Adrenal gland (tissue), 12 donors: Measurements from ENCODE around the gene TULP4. TPM values are rescaled to one million over a fixed set of nuclear protein-coding genes. Genes with fewer than 3 reads are reported as not detected.
A peak's percentile ranks its signal among the peaks of the same experiment; 100 is the strongest.

Experiments
- DNase-seq, 7 donors: peaks; one replicate each; pipeline ENCODE4 v3.0.0-alpha.2; 2019 to 2020
- H3K27ac ChIP-seq, 5 donors: fragments of 200-600 bp; sonication (generic) in 4 of 5; 1 replicate in 3 of 5; 2 replicates in 2 of 5; pipeline versions ENCODE4 v1.5.1 to v1.8.0; 2016 to 2020; ENCODE audit warnings: mild to moderate bottlenecking in 1 of 5
- H3K27me3 ChIP-seq: fragments of 200-600 bp; 2 replicates; pipeline ENCODE4 v1.8.0; 2021
- H3K36me3 ChIP-seq, 2 donors: fragments of 200-600 bp; replicated peaks in 1 of 2; 1 replicate in 1 of 2; 2 replicates in 1 of 2; pipeline versions ENCODE4 v1.5.1 to v1.8.0; 2018 to 2022
- H3K4me1 ChIP-seq, 2 donors: fragments of 200-600 bp; replicated peaks in 1 of 2; 1 replicate in 1 of 2; 2 replicates in 1 of 2; pipeline versions ENCODE4 v1.5.1 to v1.8.0; 2018 to 2021
- H3K4me3 ChIP-seq, 4 donors: fragments of 200-600 bp; sonication (generic) in 3 of 4; one replicate each; pipeline ENCODE4 v1.5.1; 2016 to 2018
- H3K9me3 ChIP-seq, 3 donors: fragments of 200-600 bp; sonication (generic) in 1 of 3; replicated peaks in 1 of 3; 1 replicate in 2 of 3; 2 replicates in 1 of 3; pipeline versions ENCODE4 v1.5.1 to v1.8.0; 2016 to 2021
- CTCF ChIP-seq, 6 experiments: fragments of 450-650 bp in 4 of 6; fragments of 200-600 bp in 2 of 6; sonication (generic) in 1 of 6; IDR thresholded peaks; 1 replicate in 5 of 6; 2 replicates in 1 of 6; pipeline versions ENCODE4 v1.5.1 to v1.8.0; 2016 to 2021; ENCODE audit warnings: antibody characterized with exemption in 6 of 6, mild to moderate bottlenecking in 2 of 6, moderate library complexity in 1 of 6
- POLR2A ChIP-seq, 2 donors: fragments of 450-650 bp; IDR thresholded peaks; one replicate each; pipeline ENCODE4 v1.6.1; 2017; ENCODE audit warnings: antibody characterized with exemption in 2 of 2, mild to moderate bottlenecking in 2 of 2, moderate library complexity in 1 of 2
- WGBS, 4 donors: extraction: QIAGEN DNeasy Blood & Tissue Kit in 2 of 4; methylation state at CpG; one replicate each; pipeline versions ENCODE4 v1.1.5 to v1.1.7; 2013 to 2017; 5-methylcytosine and 5-hydroxymethylcytosine counted together
- intact Hi-C, 2 donors: fragments of 100-400 bp; cut with DNase I; formaldehyde crosslinking; loops; one replicate each; pipeline versions ENCODE4 v1.14.1 to v1.15.0; 2022 to 2023
- polyA plus RNA-seq, 3 donors: library from polyadenylated mRNA; stranded (reverse); fragments of 200-250 nt in 2 of 3; fragments of 350-450 nt in 1 of 3; fragmentation: Illumina TruSeq in 1 of 3; extraction: RNeasy Lipid Tissue Mini Kit (QIAGEN cat#74804) in 1 of 3; gene quantifications; one replicate each; pipeline ENCODE4 v1.2.3, GENCODE V29; 2013 to 2014
- total RNA-seq, 9 donors: library from RNA; depleted of rRNA in 4 of 9; stranded (reverse); fragments of >200 nt in 4 of 9; fragments of 120-200 nt in 1 of 9; fragmentation: NEBNext Ultra II Directional in 1 of 9; extraction: Animal tissue kit (Norgen Biotek cat#: 25700) in 1 of 9; gene quantifications; one replicate each; pipeline versions ENCODE4 v1.1.0 to v1.2.4, GENCODE V29; 2013 to 2023
- donor health status: healthy with polysubstance abuse.
- donor health status: Bipolar disorder and iron deficiency.
- donor health status: DM: yes; HTN: yes; CAD: no.
- donor health status: DM: no; HTN: no; CAD: no.
- donor health status: DM: no; HTN: no; CAD: no.
- donor health status: DM: yes; HTN: yes; CAD: no.

The TULP4 gene
- total and polyA plus RNA-seq, 12 donors, result 1.9 to 89.6 (median 61.4) TPM

GRCh38 chr6:158543606-158544185 is 231.4 kb downstream of the TULP4 start:
- Histone ChIP-seq H3K27me3 (no peaks in the 10 kb centered on the region), H3K9me3 (no peaks in the 10 kb centered on the region), H3K4me3 (no peak overlapping the region), H3K4me1 (no peaks in the 10 kb centered on the region), H3K27ac (no peak overlapping the region), H3K36me3 (no peaks in the 10 kb centered on the region)
- WGBS, 4 donors, result 76 to 82% (median 79%) methylated on average over 10 to 12 of the region's 12 CpGs
- TF ChIP-seq CTCF (IDR thresholded peaks at IDR 0.05) (no peak), POLR2A (IDR thresholded peaks at IDR 0.05) (no peak)
- peak in 1 of 7 donors; percentile 49 for DNase-seq
- intact Hi-C loops, result no loop called here

DNA sequence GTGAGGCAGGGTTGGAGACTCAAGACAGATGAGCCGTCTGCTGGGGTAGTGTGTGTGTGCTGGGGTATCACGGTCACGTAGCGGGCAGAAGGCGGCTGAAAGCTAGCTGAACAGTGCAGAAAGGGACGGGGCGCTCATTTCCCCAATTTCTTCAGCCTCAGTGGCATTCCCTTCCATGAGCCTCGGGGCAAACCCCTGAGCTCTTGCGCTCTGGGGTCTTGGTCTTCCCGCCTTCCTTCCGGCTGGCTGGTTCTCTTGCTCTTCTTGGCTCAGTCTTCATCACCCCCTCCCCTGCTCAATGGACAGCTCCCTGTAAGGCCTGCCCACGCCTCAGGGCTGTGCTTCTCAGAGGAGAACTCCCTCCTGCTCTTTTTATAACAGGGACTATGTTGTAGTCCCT is 232.2 kb downstream of the TULP4 start:
- no peak for TF ChIP-seq CTCF (IDR thresholded peaks at IDR 0.05)
- TF ChIP-seq POLR2A (IDR thresholded peaks at IDR 0.05), result no peak
- no peak overlapping the region for H3K4me3 ChIP-seq
- no peak overlapping the region for H3K27ac ChIP-seq
- intact Hi-C loops, result no loop called here
- no peaks in the 10 kb centered on the region for H3K4me1 ChIP-seq
- WGBS, 4 donors, result 89 to 94% (median 92%) methylated on average over 5 to 12 of the region's 12 CpGs
- H3K36me3 ChIP-seq, result no peaks in the 10 kb centered on the region
- H3K27me3 ChIP-seq, result no peaks in the 10 kb centered on the region
- DNase-seq, result peak in 1 of 7 donors; percentile 41
- no peaks in the 10 kb centered on the region for H3K9me3 ChIP-seq

DNA sequence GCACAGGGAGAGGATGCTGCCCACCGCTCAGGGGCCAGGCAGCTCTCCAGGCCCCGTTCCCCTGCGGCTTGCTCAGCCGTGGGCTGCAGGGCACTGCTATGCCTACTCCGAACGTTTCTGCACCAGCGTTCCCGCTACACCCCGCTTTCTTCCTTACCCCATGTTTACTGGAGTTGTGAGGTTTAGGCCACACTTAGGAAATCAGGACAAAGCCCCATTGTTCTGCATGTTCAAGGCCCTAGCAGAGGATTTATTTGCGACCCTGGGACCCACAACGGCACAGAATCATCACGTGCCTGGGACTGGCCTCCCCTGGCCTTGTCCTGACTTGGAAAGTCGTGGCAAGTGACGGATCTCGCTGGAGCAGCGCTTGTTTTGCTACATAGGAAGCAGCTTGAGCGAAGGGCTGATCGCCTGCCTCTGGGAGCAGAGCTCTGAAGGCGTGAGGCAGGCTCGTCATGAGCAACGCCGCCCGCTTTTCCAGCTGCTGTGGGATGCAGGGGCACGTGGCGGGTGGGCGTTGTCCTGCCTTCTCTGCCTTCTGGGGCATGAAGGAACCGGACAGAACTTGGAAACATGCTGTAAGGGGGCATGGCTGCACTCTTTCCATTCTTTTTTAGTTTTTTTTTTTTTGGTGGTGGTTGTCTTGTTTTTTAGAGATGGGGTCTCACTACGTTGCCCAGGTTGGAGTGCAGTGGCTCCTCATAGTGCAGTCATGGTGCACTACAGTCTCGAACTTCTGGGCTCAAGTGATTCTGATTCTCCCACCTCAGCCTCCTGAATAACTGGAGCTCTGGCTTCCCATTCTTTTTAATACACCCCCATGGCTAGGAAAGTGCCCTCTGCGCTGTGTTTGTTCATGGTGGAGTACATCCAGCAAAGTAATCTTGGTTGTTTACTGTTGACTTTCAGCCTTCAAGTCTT is 233.0 kb downstream of the TULP4 start:
- no peak for TF ChIP-seq POLR2A (IDR thresholded peaks at IDR 0.05)
- TF ChIP-seq CTCF (IDR thresholded peaks at IDR 0.05), result no peak
- no peaks in the 10 kb centered on the region for H3K4me1 ChIP-seq
- intact Hi-C loops, result no loop called here
- WGBS, 4 donors, result 72 to 77% (median 74%) methylated on average over 30 of the region's 30 CpGs
- H3K27me3 ChIP-seq, result no peaks in the 10 kb centered on the region
- no peaks in the 10 kb centered on the region for H3K36me3 ChIP-seq
- H3K27ac ChIP-seq, result no peak overlapping the region
- no peaks in the 10 kb centered on the region for H3K9me3 ChIP-seq
- peak in 1 of 7 donors; percentile 39 for DNase-seq
- H3K4me3 ChIP-seq, result no peak overlapping the region

GRCh38 chr6:158548418-158549161 is 236.3 kb downstream of the TULP4 start:
- no peaks in the 10 kb centered on the region for H3K27me3 ChIP-seq
- H3K4me3 ChIP-seq, result no peak overlapping the region
- intact Hi-C loops, result no loop called here
- H3K4me1 ChIP-seq, result no peaks in the 10 kb centered on the region
- no peaks in the 10 kb centered on the region for H3K9me3 ChIP-seq
- peak in 1 of 7 donors; percentile 13 for DNase-seq
- TF ChIP-seq CTCF (IDR thresholded peaks at IDR 0.05) (no peak), POLR2A (IDR thresholded peaks at IDR 0.05) (no peak)
- 80 to 87% (median 86%) methylated on average over 7 to 9 of the region's 9 CpGs for WGBS, 4 donors
- no peak overlapping the region for H3K27ac ChIP-seq
- no peaks in the 10 kb centered on the region for H3K36me3 ChIP-seq
